Endothelial cell of hepatic sinusoid (primary cell): Measurements from ENCODE around the gene XAGE1B.
"Not testable (repeated sequence)": the region's sequence is repeated elsewhere in the genome, so short reads cannot be mapped to it uniquely, and the experiment has no call there.

Experiments
- in situ Hi-C: cut with HindIII; loops from 2 replicates; pipeline ENCODE4 v1.10.0; 2017; ENCODE audit warnings: low sequenced_read_pairs

The XAGE1B gene, protein sequence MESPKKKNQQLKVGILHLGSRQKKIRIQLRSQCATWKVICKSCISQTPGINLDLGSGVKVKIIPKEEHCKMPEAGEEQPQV

DNA sequence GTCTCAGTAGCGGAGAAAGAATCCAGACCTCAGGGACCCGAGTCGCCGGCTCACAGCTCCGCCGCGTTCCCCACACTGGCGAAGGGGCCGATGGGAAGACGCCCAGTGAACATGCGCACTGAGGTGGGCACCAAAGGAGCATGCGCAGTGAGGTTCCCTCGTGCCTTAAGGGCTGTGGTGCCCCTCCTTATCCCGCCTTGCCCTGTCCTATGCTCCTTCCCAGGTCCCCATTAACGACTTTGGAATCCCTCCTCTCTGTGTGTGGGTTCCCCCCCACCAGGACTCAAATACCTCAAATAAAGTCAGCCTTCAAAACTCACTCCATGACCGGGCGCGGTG lies at the start of gene XAGE1B:
Gene XAGE1B (minus strand): TSS at position 77 of the 339 bp plus-strand sequence. CDS start 1,536 bp downstream, outside the sequence.
- in situ Hi-C loops, result not testable (repeated sequence)

DNA sequence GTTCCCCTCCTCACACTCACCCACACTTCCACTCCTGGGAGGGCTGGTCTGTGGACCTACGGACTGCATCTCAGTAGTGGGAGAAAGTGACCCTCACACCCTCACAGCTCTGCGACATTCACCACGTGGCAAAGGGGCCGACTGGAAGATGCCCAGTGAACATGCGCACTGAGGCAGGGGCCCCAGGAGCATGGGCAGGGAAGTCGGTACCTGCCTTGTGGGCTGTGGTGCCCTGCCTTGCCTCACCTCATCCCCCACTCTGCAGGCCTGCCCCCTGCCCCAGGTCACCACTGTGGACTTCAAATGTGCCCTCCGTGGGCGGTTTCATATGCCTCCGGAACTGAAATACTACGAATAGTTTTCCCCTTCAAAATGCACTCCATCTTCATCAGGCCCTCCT lies 46.2 kb upstream of the XAGE1B start:
- in situ Hi-C loops, result no loop called here

DNA sequence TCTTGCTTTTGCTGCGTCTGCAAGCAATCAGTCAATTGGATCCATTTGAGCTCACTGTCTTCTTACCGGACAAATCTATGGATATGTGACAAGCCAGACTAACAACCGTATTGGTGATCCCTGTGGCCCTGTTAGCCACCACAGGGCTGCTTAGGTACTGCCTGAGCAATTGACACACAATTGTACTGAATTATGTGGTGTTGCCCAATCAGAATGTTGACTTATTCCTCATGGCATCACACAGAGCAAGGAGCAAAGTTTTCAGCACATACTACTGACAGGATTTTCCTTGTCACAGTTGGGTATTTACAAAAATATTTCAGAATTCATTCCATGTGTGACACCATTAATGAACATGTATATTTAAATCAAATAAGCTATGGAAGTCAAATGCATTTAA lies 41.3 kb upstream of the XAGE1B start:
- in situ Hi-C loops, result no loop called here

DNA sequence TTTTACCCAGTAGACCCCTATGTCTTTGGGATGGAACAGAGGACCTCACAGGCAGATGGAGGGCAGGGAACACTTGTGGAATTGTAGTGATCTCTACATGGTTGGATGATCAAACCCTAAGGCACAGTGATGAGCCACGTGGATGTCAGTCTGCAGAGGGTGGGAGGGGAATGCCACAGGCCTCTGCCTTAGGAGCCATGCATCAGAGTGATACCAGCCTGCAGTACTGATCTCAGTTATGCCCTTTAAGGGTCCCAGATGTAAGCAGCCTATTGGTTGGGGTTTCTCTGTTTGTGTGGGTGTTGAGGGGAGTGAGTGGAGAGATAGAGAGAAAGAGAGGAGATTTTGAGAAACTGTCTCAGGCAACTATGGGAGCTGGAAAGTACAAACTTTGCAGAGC lies 39.9 kb upstream of the XAGE1B start:
- in situ Hi-C loops, result no loop called here

DNA sequence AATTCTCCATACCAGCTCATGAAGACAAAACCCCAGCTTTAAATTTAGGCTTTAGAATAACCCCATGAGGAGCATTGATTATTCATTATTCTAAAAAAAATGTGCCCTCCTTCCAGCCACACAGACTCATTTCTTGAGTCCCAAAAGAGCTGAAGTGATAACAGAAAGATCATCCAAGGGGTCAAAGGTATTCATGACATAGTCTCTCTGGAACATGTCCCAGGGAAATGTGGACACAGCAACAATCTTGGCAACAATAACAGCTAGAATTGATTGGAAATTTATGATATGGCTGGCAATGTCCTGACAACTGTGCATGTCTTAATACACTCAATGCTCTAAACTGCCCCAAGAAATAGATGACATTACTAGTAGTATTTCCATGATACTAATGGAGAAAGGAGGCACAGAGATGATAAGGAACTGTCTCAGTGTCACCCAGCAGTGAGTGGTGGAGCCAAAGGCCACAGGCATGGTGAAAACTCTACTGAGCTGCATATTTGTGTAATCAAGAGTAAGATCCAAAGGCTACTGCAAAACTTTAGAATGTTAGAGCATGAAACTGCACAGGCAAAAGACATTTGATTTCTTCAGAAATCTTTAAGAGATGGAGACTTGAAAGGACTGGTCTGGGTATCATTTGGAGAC lies 37.3 kb upstream of the XAGE1B start:
- in situ Hi-C loops, result no loop called here

DNA sequence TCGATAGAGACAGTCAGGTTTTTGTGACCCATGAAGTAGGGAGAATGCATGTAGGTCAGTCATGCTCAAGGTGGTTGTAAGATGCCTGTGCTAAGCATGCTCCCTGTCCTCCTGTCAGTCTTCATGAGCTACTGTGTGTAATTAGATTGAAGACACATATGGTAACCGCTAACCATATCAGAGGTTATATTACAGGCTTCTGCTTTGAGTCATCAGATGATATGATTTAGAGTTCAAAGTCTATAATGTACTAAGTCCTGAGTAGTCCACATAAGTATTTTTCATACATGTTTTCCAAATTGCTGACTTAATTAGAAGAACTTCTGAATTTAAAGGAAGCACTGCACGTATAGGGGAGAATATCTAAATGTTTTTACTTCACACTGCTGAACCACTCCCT lies 31.9 kb upstream of the XAGE1B start:
- in situ Hi-C loops, result not testable (repeated sequence)

DNA sequence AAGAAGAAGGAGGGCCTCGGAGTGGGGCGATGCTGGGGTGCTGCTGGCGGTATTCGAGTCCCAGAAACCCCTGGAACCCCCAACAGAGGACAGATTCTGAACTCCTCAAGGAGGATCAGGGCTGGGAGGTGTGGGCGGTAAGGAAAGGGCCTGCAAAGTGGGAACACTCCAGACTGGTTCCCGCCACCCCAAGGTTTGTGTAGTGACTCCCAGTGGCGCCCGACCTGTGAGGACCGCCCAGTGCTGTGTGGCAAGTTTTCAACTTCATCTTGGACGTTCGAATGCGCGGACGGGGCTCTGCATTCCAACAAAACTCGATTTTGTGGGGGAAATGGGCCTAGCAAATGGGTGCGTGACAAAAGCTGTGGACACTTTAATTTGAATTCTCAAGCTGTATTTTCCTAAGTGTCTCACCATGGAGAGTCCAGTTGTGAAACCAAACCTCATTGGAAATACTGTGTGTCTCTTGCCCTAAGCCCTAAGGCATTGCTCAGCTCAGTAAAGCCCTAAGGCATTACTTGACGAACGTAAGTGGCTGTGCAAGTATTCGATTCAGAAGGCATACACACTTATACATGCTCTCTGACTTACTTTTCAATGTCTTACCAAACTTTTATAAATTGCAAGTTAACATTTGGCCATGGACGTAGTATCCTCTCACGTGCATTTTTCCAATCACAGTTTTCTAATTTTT lies 27.4 kb upstream of the XAGE1B start:
- in situ Hi-C loops, result no loop called here

DNA sequence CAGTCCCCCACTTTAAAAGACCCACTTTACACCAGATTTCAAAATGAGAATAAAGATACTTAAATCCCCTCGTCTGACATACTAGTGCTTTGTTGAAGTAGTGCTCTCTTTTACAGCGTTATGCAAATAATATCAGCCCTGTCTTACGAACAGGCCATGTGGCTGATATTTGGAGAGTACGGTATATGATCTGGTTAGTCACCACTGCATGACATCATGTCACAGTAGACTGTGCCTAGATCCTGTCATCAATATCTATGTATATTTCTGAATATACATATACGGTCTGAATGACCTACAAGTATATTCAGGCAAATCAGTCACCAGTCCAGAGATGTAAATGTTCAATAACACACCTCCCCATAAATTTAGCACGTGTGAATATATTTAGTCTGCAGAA lies 25.4 kb upstream of the XAGE1B start:
- in situ Hi-C loops, result no loop called here

DNA sequence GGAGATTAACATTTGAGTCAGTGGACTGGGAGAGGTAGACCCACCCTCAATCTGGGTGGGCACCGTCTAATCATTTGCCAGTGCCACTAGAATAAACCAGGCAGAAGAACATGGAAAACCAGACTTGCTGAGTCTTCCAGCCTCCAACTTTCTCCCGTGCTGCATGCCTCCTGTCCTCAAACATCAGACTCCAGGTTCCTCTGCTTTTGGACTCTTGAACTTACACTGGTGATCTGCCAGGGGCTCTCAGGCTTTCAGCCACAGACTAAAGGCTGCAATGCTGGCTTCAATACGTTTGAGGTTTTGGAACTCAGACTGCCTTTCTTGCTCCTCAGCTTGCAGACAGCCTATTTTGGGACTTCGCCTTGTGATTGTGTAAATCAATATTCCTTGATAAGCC lies 24.2 kb upstream of the XAGE1B start:
- in situ Hi-C loops, result not testable (repeated sequence)

DNA sequence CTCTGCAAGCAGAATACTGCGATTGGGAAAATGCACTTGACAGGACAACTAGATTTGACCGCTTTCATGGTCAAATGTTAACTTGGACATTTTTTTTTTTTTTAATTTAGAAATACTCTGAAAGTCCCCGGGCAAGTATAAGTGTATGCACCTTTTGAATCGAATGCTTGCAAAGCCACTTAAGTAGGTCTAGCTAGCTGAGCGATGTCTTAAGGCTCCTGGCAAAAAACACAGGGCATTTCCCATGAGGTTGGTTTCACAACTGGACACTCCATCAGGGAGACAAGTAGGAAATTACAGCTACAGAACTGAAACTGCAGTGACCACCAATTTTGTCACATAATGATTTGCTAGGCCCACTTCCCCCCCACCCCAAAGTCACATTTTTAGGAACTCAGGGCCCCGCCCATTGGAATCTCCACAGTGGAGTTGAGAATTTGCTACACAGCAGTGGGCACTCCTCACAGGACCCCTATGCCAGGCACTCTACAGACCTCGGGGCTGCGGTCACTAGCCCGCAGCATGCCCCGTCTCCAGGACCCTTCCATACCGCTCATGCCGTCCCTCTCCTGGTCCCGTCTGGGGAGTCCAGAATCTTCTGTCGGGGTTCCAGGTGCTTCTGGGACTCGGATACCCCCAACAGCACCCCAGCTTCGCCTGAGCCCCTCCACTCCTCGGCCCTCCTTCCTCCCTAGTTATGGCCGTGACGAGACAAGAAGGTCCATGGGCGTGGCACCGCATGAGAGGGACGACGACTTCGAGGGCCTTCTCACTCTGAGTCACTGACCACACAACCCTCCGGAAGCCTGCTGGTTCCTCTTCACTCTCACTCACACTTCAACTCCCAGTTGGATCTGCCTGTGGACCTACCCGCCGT lies 515 bp downstream of the XAGE1B start:
- in situ Hi-C loops, result not testable (repeated sequence)

DNA sequence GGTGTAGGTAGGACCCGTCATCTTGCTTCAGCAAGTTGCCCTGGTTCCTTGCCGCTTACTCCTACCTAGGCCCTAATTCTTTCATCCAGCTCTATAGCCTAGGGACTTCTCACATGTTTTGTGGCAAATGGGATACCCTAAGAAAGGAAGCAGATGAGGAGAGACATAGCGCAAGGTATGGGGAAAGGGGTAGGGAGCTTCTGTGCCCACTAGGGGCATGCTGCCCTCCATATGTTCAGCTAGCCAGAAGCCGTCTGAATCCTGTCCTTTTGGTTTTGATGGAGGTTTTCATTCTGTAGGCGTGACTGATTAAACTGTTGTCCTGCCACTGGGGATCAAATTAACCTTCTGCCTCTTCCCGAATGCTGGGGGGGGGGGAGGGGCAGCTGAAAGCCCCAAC lies 5.7 kb downstream of the XAGE1B start:
- in situ Hi-C loops, result not testable (repeated sequence)

DNA sequence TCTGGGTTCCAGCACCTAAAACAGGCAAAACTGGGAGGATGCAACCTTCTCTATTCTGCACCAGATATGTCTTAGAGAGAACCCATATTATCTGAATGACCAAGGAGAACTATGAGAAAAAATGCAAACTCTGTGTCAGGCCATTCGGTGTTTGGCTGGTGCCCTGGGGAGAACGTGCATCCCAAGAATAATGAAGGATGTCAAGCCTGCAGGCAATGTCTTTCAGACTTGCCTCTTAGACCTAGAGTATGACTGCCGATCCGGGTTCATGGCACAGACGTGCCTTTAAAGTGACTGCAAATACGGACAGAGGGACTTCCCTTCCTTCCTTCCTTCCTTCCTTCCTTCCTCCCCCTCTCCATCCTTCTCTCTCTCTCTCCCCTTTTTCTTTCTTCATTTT lies 6.9 kb downstream of the XAGE1B start:
- in situ Hi-C loops, result no loop called here

DNA sequence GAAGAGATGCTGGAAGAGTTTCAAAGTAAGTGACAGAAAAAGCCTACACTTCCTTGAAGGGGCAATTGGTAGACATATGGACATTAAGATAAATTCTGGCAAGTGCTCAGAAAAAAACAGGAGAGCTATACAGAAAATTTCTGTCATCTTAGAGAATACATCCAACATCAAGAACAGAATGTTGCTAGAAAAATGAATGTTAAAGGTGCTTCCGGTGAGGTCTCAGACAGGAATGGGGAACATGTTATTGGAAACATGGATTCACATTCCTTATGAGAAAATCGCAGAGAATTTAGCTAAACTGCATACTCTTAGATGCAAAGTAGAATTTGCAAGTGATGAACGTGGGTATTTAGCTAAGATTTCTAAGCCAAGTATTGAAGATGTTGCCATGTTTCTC lies 9.5 kb downstream of the XAGE1B start:
- in situ Hi-C loops, result no loop called here

DNA sequence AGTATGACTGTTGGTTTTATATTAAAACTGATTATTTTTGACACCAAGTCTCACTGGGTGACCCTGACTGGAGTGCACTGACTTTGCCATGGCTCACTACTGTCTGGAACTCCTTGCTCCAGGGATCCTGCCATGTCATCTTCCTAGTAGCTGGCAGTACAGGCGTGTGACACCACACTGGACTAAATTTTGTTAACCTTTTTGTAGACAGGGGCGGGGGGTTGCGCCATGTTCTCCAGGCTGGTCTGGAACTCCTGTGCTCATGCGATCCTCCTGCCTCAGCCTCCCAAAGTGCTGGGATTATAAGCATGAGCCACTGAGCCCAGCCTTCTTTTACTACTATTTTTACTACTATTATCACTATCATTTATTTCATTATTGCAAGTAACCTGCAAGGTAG lies 12.3 kb downstream of the XAGE1B start:
- in situ Hi-C loops, result no loop called here

DNA sequence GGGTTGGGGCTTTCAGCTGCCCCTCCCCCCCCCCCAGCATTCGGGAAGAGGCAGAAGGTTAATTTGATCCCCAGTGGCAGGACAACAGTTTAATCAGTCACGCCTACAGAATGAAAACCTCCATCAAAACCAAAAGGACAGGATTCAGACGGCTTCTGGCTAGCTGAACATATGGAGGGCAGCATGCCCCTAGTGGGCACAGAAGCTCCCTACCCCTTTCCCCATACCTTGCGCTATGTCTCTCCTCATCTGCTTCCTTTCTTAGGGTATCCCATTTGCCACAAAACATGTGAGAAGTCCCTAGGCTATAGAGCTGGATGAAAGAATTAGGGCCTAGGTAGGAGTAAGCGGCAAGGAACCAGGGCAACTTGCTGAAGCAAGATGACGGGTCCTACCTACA lies 15.5 kb downstream of the XAGE1B start:
- in situ Hi-C loops, result not testable (repeated sequence)

DNA sequence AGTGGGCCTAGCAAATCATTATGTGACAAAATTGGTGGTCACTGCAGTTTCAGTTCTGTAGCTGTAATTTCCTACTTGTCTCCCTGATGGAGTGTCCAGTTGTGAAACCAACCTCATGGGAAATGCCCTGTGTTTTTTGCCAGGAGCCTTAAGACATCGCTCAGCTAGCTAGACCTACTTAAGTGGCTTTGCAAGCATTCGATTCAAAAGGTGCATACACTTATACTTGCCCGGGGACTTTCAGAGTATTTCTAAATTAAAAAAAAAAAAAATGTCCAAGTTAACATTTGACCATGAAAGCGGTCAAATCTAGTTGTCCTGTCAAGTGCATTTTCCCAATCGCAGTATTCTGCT lies 20.5 kb downstream of the XAGE1B start:
- in situ Hi-C loops, result not testable (repeated sequence)

DNA sequence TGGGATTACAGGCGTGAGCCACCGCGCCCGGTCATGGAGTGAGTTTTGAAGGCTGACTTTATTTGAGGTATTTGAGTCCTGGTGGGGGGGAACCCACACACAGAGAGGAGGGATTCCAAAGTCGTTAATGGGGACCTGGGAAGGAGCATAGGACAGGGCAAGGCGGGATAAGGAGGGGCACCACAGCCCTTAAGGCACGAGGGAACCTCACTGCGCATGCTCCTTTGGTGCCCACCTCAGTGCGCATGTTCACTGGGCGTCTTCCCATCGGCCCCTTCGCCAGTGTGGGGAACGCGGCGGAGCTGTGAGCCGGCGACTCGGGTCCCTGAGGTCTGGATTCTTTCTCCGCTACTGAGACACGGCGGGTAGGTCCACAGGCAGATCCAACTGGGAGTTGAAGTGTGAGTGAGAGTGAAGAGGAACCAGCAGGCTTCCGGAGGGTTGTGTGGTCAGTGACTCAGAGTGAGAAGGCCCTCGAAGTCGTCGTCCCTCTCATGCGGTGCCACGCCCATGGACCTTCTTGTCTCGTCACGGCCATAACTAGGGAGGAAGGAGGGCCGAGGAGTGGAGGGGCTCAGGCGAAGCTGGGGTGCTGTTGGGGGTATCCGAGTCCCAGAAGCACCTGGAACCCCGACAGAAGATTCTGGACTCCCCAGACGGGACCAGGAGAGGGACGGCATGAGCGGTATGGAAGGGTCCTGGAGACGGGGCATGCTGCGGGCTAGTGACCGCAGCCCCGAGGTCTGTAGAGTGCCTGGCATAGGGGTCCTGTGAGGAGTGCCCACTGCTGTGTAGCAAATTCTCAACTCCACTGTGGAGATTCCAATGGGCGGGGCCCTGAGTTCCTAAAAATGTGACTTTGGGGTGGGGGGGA lies 21.1 kb downstream of the XAGE1B start, which contains the start of gene XAGE1A:
Gene XAGE1A (plus strand): TSS at position 264 of the 874 bp plus-strand sequence. CDS start 1,554 bp downstream, outside the sequence.
- in situ Hi-C loops, result not testable (repeated sequence)

DNA sequence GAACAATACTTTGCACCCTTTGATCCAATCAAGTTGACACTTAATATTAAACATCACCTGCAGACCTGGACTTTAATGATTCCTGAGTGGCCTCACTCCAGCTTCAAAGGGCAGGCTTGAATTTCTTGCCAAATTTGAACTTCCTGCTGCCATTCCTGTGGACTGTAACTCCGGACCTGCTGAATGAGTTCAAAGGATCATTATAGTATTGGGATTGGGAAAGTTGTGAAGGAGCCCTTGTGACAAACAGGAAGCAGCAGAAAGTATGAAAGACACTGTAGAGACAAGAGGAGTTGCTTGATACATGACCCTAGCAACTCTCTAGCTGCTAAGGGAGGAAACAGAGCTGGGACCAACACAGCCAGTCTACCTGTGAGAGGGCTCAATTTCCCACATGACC lies 45.6 kb downstream of the XAGE1B start:
- in situ Hi-C loops, result not testable (repeated sequence)
